ENCODE data around the gene FIZ1.

FIZ1 gene

DNA sequence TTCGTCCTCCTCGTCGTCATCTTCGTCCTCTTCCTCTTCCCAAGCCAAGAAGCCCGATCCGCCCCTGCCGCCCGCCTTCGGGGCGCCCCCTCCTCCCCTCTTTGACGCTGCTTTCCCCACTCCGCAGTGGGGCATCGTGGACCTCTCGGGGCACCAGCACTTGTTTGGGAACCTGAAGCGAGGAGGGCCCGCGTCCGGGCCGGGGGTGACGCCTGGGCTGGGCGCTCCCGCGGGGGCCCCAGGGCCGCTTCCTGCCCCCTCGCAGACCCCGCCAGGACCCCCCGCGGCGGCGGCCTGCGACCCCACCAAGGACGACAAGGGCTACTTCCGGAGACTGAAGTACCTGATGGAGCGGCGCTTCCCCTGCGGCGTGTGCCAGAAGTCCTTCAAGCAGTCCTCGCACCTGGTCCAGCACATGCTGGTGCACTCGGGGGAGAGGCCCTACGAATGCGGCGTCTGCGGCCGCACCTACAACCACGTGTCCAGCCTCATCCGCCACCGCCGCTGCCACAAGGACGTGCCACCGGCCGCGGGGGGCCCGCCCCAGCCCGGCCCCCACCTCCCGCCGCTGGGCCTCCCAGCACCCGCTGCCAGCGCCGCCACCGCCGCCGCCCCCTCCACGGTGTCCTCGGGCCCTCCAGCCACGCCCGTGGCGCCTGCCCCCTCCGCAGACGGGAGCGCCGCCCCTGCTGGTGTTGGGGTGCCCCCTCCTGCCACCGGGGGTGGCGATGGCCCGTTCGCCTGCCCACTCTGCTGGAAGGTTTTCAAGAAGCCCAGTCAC lies 14.8 kb upstream of the FIZ1 start:
- DNase-seq (ENCODE audit: low read depth in 2 of 2) = no peak

- no peak for DNase-seq (ENCODE audit: low read depth in 2 of 2)
Measured at GRCh38 chr19:55613396-55613795, 14.1 kb upstream of the FIZ1 start.

- DNase-seq (ENCODE audit: low read depth in 2 of 2) = no peak
Measured at GRCh38 chr19:55611983-55612645, 12.8 kb upstream of the FIZ1 start.

DNA sequence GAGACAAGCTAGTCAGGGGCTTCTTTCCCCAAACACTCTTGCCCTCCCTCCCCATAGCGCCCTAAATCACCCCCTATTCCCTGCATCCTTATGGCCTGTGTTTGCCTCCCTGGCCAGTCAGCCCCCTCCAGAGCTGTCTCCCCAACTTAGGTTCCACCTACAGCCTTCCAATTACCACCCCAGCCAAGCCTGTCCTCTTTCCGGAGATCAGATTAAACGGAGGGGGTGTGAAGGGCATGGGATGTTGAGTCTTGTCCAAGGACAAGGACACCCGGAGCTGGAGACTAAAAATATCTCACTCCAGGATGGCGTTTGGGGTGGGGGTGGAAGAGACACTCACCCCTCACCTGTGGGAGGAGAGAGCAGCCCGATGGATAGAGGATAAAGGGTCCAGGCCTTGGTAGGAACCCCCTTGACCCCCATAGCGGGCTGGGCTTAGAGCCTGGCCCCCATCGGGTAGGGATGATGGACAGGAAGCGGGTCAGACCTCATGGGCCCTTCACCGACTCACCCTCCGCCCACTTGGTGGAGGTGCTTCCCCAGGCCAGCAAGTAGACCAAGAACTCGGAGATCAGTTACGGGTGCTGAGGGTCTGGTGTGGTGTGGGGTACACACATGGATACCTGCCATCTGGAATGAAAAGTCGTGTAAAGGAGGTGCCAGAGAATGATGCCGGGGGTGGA lies 12.1 kb upstream of the FIZ1 start:
- DNase-seq (ENCODE audit: low read depth in 2 of 2) = no peak

DNA sequence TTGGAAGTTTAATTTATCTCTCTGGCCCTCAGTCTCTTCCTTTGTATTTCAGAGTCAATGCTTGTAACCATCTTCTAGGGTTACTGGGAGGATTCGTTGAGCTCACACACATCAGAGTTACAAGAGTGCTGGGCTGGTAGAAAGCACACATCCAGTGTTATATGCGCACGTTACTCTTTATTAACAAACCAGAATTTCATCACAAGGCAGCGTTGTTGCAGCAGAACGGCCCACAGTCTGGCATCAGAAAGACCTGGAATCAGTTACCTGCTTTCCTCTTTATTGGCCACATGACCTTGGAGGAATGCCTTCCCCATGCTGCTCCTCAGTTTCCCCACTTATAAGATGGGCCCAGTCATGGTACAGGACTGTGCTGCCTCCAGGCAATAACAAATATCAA lies 10.0 kb upstream of the FIZ1 start:
- DNase-seq (ENCODE audit: low read depth in 2 of 2) = no peak

- DNase-seq (ENCODE audit: low read depth in 2 of 2) = no peak
Measured at GRCh38 chr19:55606817-55607216, 7.5 kb upstream of the FIZ1 start.

GRCh38 chr19:55606471-55606787 lies 7.1 kb upstream of the FIZ1 start:
- DNase-seq (ENCODE audit: low read depth in 2 of 2) = no peak

DNA sequence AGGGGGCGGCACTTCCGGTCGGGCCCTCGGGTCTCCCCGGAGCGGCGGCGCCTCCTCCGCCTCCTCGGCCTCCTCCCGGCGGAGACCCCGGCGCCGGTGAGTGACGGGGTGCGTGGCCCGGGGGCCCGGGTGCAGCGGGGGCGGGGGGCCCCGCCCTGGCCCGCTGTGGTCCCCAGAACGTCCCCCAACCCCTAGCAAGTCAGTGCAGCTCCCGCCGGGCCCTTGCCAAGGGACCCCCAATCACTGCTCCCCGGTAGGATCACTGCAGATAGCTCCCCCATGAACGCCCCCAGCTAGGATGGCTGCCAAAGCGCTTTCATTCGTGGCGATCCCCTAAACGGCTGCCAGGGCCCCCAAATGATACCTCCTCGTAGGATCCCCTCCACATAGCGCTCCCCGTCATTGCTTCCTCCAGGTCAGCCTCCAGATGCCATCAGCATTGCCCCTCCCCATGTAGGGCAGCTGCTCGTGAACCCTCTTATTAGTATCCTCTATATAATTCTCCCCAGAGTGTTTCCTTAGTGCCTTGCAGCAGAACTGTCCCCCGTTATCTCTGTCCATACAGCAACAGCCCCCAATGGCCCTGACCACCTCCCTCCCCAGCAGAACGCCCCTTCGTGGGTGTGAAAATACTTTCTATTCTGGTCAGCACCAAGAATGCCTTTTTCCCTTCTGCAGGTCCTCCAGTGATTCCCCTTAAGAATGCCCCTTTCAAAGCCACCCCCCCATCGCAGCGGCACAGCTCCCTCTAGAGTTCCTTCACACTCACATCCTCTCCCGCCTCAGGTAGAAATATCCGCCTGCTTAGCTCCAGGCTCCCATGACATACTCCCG lies 6.5 kb upstream of the FIZ1 start, which contains the start of gene ZNF865:
Gene ZNF865, plus strand, starts transcription at position 11 of the 834 bp plus-strand sequence. CDS start 7,972 bp downstream, outside the sequence.
- DNase-seq (ENCODE audit: low read depth in 2 of 2) = peak; percentile 44 to 52

GRCh38 chr19:55605207-55605636 lies 5.9 kb upstream of the FIZ1 start:
- peak; percentile 97 to 98 for DNase-seq (ENCODE audit: low read depth in 2 of 2)

DNA sequence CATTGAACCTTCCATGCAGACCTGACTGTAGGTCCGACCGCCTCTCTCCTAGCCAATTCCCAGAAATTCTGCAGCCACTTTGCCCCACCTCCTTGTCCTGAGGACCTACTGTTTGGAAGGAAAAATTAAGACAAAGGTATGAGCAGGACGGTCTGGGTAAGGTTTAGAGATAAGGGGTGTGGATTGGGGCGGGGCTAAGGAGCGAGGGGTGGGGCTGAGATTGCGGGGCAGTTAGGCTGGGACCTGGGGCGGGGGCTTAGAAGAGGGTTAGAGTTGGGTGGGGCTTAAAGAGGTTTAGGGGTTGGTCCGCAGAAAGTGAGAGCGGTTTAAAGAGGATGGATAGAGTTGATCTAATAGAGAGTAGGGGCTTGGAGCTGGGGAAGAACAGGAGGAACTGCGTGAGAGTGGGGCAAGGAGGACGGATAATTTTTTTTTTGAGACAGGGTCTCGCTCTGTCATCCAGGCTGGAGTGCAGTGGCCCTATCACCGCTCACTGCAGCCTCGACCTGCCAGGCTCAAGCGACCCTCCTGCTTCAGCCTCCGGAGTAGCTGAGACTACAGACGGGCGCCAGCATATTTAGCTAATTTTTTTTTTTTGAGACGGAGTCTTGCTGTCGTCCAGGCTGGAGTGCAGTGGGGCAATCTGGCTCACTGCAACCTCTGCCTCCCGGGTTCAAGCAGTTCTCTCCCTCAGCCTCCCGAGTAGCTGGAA lies 4.4 kb upstream of the FIZ1 start:
- no peak for DNase-seq (ENCODE audit: low read depth in 2 of 2)

DNA sequence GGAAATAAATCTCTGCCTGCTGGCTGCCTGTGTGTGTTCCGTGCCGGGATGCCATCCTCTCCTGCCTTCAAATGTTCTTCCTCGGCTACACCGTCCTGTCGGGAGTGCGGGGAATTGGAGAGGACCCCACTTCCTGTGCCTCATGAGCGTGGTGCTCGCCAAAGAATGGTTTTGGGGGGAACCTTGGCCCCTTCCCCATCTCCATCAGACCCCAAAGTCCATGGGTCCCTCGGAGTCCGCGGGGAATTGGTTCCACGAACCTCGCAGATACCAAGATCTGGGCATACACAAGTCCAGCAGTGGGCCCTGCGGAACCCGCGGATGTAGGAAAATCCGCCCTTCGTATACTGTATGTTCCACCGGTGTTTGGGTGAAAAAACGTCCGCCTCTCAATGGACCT lies 3.8 kb upstream of the FIZ1 start:
- DNase-seq (ENCODE audit: low read depth in 2 of 2) = no peak

DNA sequence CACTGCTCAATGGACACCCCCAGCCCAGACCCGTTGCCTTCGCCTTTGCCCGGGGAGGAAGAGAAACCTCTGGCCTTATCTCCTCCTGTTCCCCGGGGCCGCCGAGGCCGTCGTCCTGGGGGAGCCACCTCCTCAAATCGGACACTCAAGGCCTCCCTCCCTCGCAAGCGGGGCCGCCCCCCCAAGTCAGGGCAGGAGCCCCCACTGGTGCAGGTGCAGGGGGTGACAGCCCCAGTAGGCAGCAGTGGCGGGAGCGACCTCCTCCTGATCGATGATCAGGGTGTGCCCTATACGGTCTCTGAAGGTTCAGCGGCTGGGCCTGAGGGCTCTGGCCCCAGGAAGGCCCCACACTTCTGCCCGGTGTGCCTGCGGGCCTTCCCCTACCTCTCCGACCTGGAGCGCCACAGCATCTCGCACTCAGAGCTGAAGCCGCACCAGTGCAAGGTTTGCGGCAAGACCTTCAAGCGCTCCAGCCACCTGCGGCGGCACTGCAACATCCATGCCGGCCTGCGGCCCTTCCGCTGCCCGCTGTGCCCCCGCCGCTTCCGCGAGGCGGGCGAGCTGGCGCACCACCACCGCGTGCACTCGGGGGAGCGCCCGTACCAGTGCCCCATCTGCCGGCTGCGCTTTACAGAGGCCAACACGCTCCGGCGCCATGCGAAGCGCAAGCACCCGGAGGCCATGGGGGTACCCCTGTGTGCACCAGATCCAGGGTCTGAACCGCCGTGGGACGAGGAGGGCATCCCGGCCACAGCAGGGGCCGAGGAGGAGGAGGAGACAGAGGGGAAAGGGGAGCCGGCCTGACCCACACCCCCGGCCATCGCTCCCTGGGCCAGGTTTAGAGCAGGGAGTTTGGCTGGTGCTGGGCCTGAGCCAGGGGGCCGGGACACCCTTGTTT lies 3.0 kb upstream of the FIZ1 start:
- no peak for DNase-seq (ENCODE audit: low read depth in 2 of 2)

GRCh38 chr19:55601084-55601483 lies 1.8 kb upstream of the FIZ1 start:
- DNase-seq (ENCODE audit: low read depth in 2 of 2) = no peak

DNA sequence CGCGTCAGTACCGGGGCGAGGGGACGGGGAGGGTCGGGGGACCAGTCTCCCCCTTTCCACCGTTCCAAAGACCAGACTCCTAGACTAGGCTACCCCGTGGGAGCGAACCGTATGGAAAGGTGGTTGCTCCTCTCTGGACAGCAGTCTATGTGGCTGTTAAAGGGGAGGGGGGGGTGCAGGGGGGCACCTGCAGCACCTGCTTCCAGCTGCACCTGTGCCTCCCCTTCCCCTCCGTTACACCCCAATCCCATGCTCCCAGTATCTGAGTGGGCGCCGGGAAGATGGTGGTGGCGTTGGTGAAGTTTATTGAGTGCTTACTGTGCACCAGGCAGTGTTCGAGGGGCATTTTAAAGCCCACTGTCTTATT lies 1.3 kb upstream of the FIZ1 start:
- DNase-seq (ENCODE audit: low read depth in 2 of 2) = no peak

DNA sequence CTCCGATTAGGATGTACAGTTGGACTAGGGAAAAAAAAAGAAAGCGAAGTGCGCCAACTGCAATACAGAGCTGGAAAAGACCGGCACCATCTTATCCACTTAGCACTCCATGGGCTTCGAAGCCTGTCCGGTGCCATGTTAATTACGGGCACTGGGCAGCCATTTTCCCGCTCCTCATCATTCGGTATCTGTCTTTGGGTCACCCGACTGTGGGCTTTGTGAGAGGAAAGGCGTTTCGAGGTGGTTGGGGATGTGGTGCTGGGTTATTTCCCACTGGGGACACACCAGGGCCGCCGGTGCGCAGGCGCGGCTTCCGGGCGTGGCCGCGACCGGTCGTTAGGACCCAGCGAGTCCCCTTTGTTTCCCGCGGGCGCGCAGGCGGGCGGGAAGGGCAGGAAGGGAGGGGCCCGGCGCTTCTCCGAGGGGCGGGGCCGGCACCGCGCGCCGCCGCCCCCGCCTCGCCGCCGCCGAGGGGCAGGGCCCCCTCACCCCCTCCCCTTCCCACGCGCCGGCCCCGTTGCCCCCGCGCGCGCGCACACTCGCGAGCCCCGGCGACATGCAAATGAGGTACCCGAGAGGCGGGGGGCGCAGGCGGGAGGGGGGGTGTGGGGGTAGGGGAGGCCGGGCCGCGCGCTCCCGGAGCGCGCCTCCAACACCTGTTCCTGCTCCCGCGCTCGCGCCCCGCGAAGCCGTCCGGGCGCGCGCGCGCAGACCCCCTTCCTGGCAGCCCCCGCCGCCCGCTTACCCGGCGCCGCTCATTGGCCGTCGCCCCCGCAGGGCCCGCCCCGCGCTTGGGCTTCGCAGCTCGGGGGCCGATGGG lies 735 bp upstream of the FIZ1 start, which contains the start of gene ZNF524:
Gene ZNF524, plus strand, starts transcription at position 447 of the 820 bp plus-strand sequence. CDS start 1,825 bp downstream, outside the sequence.
- DNase-seq (ENCODE audit: low read depth in 2 of 2) = peak; percentile 65 to 66

DNA sequence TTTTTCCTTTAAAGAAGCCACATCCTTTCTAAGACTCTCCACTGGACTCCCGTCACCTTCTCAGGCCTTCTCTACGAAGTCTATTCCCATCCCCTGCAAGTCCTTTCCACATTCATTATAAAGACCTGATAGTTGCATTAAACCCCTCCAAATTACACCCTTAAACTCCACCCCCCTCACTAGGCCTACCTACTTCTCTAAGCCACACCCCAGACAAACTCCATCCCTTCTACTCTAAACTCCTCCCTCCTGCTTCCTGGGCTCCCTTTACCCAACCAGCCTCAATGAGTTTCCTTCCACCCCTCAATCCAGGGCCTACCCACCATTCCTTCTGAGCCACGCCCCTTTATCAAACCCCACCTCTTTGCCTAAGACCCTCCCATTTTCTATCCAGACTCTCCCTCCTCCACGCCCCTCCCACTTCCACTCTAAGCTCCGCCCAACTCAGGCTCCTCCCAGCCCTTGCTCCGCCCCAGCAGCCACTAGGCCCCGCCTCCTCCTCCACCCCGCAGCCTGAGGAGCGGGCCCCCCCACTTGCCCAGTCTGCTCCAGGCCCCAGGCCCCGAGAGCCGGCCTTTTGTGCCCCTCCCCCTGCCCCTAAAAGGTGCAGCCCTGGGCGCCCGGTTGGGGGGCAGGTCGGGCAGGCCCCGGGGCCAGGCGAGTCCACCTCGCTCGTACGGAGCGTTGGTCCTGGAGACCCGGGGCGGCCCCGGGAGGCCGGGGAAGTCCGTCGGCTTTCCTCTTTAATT lies 424 bp downstream of the FIZ1 start:
- peak; percentile 80 to 87 for DNase-seq (ENCODE audit: low read depth in 2 of 2)

- DNase-seq (ENCODE audit: low read depth in 2 of 2) = no peak
Measured at GRCh38 chr19:55598034-55598433, 1.3 kb downstream of the FIZ1 start.

DNA sequence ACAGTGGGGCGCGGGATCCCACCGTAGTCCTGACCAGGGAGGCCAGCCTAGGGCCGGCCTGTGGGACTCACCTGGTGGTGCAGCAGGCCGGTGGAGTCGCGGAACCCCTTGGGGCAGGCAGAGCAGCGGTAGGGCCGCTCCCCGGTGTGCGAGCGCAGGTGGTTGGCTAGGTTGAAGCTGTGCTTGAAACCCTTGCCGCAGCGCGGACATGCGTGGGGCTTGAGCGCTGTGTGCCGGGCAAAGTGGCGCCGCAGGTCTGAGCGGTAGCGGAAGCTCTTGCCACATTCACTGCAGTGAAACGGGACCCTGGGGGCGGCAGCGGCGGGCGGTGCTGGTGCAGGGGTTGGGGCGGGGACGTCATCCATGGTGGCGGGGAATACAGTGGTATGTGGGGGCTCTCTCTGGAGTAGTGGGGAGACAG lies 1.8 kb downstream of the FIZ1 start:
- DNase-seq (ENCODE audit: low read depth in 2 of 2) = no peak

DNA sequence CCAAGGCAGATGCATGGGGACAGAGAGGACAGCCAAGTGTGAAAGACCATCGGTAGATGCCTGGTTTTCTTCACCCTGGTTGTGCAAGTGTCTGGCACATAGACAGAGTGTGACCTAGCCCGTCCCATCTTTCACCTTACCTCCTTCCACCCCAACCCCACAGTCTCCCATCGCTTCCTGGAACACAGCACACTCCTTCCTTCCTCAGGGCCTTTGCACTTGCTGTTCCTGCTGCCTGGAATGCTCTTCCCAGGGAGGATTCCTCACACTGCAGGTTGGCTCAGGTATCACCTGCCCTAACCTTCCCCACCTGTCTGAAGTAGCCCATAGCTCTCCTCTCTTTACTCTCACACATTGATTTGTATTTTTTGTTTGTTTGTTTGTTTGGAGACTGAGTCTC lies 3.0 kb downstream of the FIZ1 start:
- DNase-seq (ENCODE audit: low read depth in 2 of 2) = no peak

All from activated CD8-positive, alpha-beta memory T cell treated with anti-CD3 and anti-CD28 coated beads for 4 hours (primary cell).